Heart right ventricle (tissue), 16 donors: ENCODE data around the gene CCDC9. TPM values are rescaled to one million over a fixed set of nuclear protein-coding genes. Genes with fewer than 3 reads are reported as not detected.
A peak's percentile ranks its signal among the peaks of the same experiment; 100 is the strongest.

Experiments used
- ATAC-seq, 8 donors: fragments of 200-7000 bp; cut with Tn5 transposase; one replicate each; pipeline ENCODE4 v1.9.1; 2020; ENCODE audit warnings: mild to moderate bottlenecking in 8 of 8, moderate library complexity in 8 of 8, moderate number of reproducible peaks in 1 of 8
- DNase-seq, 2 donors: peaks; one replicate each; pipeline ENCODE4 v3.0.0-alpha.2; 2020
- H3K27ac ChIP-seq, 10 donors: fragments of 200-600 bp; sonication (generic) in 2 of 10; one replicate each; pipeline versions ENCODE4 v1.5.0 to v1.8.0; 2020 to 2022; ENCODE audit warnings: mild to moderate bottlenecking in 3 of 10
- H3K27me3 ChIP-seq, 7 donors: fragments of 200-600 bp; one replicate each; pipeline ENCODE4 v1.8.0; 2021 to 2022; ENCODE audit warnings: mild to moderate bottlenecking in 2 of 7
- H3K36me3 ChIP-seq, 9 donors: fragments of 200-600 bp; sonication (generic) in 1 of 9; one replicate each; pipeline versions ENCODE4 v1.5.0 to v1.8.0; 2020 to 2022; ENCODE audit warnings: mild to moderate bottlenecking in 2 of 9
- H3K4me1 ChIP-seq, 9 donors: fragments of 200-600 bp; sonication (generic) in 1 of 9; one replicate each; pipeline versions ENCODE4 v1.5.0 to v1.8.0; 2020 to 2022; ENCODE audit warnings: mild to moderate bottlenecking in 4 of 9
- H3K4me3 ChIP-seq, 10 donors: fragments of 200-600 bp; sonication (generic) in 2 of 10; one replicate each; pipeline versions ENCODE4 v1.5.0 to v1.8.0; 2020 to 2022; ENCODE audit warnings: mild to moderate bottlenecking in 7 of 10, moderate library complexity in 2 of 10
- H3K9me3 ChIP-seq, 11 donors: fragments of 200-600 bp in 10 of 11; sonication (generic) in 2 of 11; one replicate each; pipeline versions ENCODE4 v1.5.0 to v1.8.0; 2013 to 2022; ENCODE audit warnings: mild to moderate bottlenecking in 2 of 11, control low read depth in 1 of 11, moderate library complexity in 1 of 11
- CTCF ChIP-seq, 9 donors: fragments of 200-600 bp; sonication (generic) in 2 of 9; IDR thresholded peaks; one replicate each; pipeline versions ENCODE4 v1.5.0 to v1.8.0; 2021 to 2022; ENCODE audit warnings: antibody characterized with exemption in 9 of 9, mild to moderate bottlenecking in 5 of 9, moderate library complexity in 1 of 9
- WGBS, 2 donors: extraction: QIAGEN DNeasy Blood & Tissue Kit; methylation state at CpG; one replicate each; pipeline ENCODE4 v1.1.7; 2013; ENCODE audit warnings: inconsistent platforms in 1 of 2; 5-methylcytosine and 5-hydroxymethylcytosine counted together
- intact Hi-C, 10 donors: fragments of 100-400 bp; cut with DNase I; formaldehyde crosslinking; loops; one replicate each; pipeline versions ENCODE4 v1.11.1 to v1.14.2; 2022
- polyA plus RNA-seq, 2 donors: library from polyadenylated mRNA; stranded (reverse); fragments of 200-250 nt; gene quantifications; one replicate each; pipeline ENCODE4 v1.2.3, GENCODE V29; 2013
- total RNA-seq, 10 donors: library from RNA; stranded (reverse); fragmentation: NEBNext Ultra II Directional in 3 of 10; extraction: Animal tissue kit (Norgen Biotek cat#: 25700) in 3 of 10; gene quantifications; one replicate each; pipeline versions ENCODE4 v1.2.1 to v1.2.4, GENCODE V29; 2021 to 2023
- donor health status: Arrhythmogenic right ventricular cardiomyopathy.
- donor health status: ischemic (EF 13 %, LVEDD 7.1; RV severe dilation, severe dysfunction).
- donor health status: healthy with polysubstance abuse.
- donor health status: DM: no; HTN: yes; CAD: no.
- donor health status: DM: no; HTN: no; CAD: no.
- donor health status: ischemic (EF 25% LVEDD 6.9; RV normal size, moderate dysfunction).
- donor health status: ischemic (EF 25% LVEDD 5.7; RV mildly dilated, moderate dysfunction).
- donor health status: healthy.
- donor health status: DM: yes; HTN: yes; CAD: no.
- donor health status: Ischemic cardiomyopathy.
- donor health status: ischemic (EF 35%, LVEDD 5.7; RV mildly dilated, moderate dysfunction).
- donor health status: nonischemic (EF 11% LVEDD 7.7; RV severe dilation, severe dysfunction).
- donor health status: DM: yes; HTN: yes; CAD: no.
- donor health status: PGD.
- donor health status: ischemic (EF 29% LVEDD 5.4; RV normal size, mild dysfunction).
- donor health status: nonischemic (EF 23%, LVEDD 6.1; RV moderate dilation, normal function).

The CCDC9 gene
- total and polyA plus RNA-seq, 12 donors = 14.2 to 31.1 (median 17.4) TPM

GRCh38 chr19:47309038-47309437 is 52.7 kb downstream of the CCDC9 start:
- peak overlapping the region in 1 of 10 donors; percentile 60 for H3K4me3 ChIP-seq
- peaks cover 0 to 35% (median 0%) of the 10 kb centered on the region in 9 donors for H3K4me1 ChIP-seq
- peaks cover 0 to 10% (median 0%) of the 10 kb centered on the region in 9 donors for H3K36me3 ChIP-seq
- ATAC-seq (no peak), DNase-seq (no peak)
- no peaks in the 10 kb centered on the region for H3K9me3 ChIP-seq
- H3K27ac ChIP-seq = peak overlapping the region in 1 of 10 donors; percentile 95
- 58 to 71% methylated on average over 8 of the region's 8 CpGs for WGBS, 2 donors
- H3K27me3 ChIP-seq = peaks cover 0 to 9% (median 6%) of the 10 kb centered on the region in 7 donors
- TF ChIP-seq CTCF (IDR thresholded peaks at IDR 0.05) = no peak
- intact Hi-C loops = no loop called here

GRCh38 chr19:47309608-47310007 is 53.3 kb downstream of the CCDC9 start, which contains the start of gene C5AR1:
Gene C5AR1, plus strand, starts transcription at chr19:47309861. Its CDS starts 35 bp downstream, at chr19:47309896.
- TF ChIP-seq CTCF (IDR thresholded peaks at IDR 0.05) = peak in 2 of 9 donors; percentile 5 to 17
- DNase-seq (peak; percentile 32 to 35), ATAC-seq (peak; percentile 55 to 81 (median 70))
- H3K27me3 ChIP-seq = peaks cover 0 to 9% (median 6%) of the 10 kb centered on the region in 7 donors
- H3K27ac ChIP-seq = peak within 1 kb of the TSS in 6 of 10 donors; percentile 24 to 95 (median 52)
- intact Hi-C loops = no loop called here
- H3K4me1 ChIP-seq = peaks cover 0 to 41% (median 0%) of the 10 kb centered on the region in 9 donors
- peak within 1 kb of the TSS in 7 of 10 donors; percentile 14 to 60 (median 24) for H3K4me3 ChIP-seq
- WGBS, 2 donors = 42 to 47% methylated on average over 12 of the region's 12 CpGs
- peaks cover 0 to 10% (median 0%) of the 10 kb centered on the region in 9 donors for H3K36me3 ChIP-seq
- H3K9me3 ChIP-seq = no peaks in the 10 kb centered on the region

- ATAC-seq = no peak
- Histone ChIP-seq H3K4me1 (peaks cover 0 to 44% (median 0%) of the 10 kb centered on the region in 9 donors), H3K4me3 (peak overlapping the region in 7 of 10 donors; percentile 14 to 60 (median 24)), H3K9me3 (no peaks in the 10 kb centered on the region), H3K27me3 (peaks cover 0 to 9% (median 6%) of the 10 kb centered on the region in 7 donors), H3K27ac (peak overlapping the region in 6 of 10 donors; percentile 24 to 95 (median 52)), H3K36me3 (peaks cover 0 to 10% (median 0%) of the 10 kb centered on the region in 9 donors)
- intact Hi-C loops = no loop called here
- DNase-seq = no peak
- 79 to 86% methylated on average over 2 of the region's 2 CpGs for WGBS, 2 donors
- no peak for TF ChIP-seq CTCF (IDR thresholded peaks at IDR 0.05)
Measured at GRCh38 chr19:47310323-47310722, 54.0 kb downstream of the CCDC9 start.

GRCh38 chr19:47310819-47311218 is 54.5 kb downstream of the CCDC9 start:
- H3K4me1 ChIP-seq = peaks cover 0 to 46% (median 0%) of the 10 kb centered on the region in 9 donors
- 11 to 21% methylated on average over 5 of the region's 5 CpGs for WGBS, 2 donors
- peak overlapping the region in 7 of 10 donors; percentile 3 to 60 (median 24) for H3K4me3 ChIP-seq
- no peaks in the 10 kb centered on the region for H3K9me3 ChIP-seq
- peak overlapping the region in 5 of 10 donors; percentile 39 to 95 (median 53) for H3K27ac ChIP-seq
- DNase-seq (peak; percentile 29 to 42), ATAC-seq (peak in 4 of 8 donors; percentile 27 to 45 (median 34))
- H3K36me3 ChIP-seq = peaks cover 0 to 10% (median 0%) of the 10 kb centered on the region in 9 donors
- intact Hi-C loops = no loop called here
- TF ChIP-seq CTCF (IDR thresholded peaks at IDR 0.05) = no peak
- H3K27me3 ChIP-seq = peaks cover 0 to 9% (median 6%) of the 10 kb centered on the region in 7 donors
